Spleen (tissue), 11 donors: ENCODE measurements around the gene OSGEP. TPM values are rescaled to one million over a fixed set of nuclear protein-coding genes. Genes with fewer than 3 reads are reported as not detected.

Experiments used
- DNase-seq: peaks from one replicate; pipeline ENCODE4 v3.0.0-alpha.2; 2020
- H3K27ac ChIP-seq, 8 donors: fragments of 200-600 bp; sonication (generic) in 7 of 8; 1 replicate in 4 of 8; 2 replicates in 4 of 8; pipeline versions ENCODE4 v1.5.0 to v1.8.0; 2016 to 2021; ENCODE audit warnings: inconsistent platforms in 4 of 8, mild to moderate bottlenecking in 4 of 8, moderate library complexity in 1 of 8
- H3K27me3 ChIP-seq, 7 donors: fragments of 200-600 bp; sonication (generic) in 6 of 7; replicated peaks in 1 of 7; 1 replicate in 4 of 7; 2 replicates in 3 of 7; pipeline versions ENCODE4 v1.5.0 to v1.8.0; 2016 to 2021; ENCODE audit warnings: inconsistent platforms in 3 of 7, mild to moderate bottlenecking in 1 of 7
- H3K36me3 ChIP-seq, 6 donors: fragments of 200-600 bp; sonication (generic) in 5 of 6; 1 replicate in 4 of 6; 2 replicates in 2 of 6; pipeline versions ENCODE4 v1.5.0 to v1.8.0; 2016 to 2021; ENCODE audit warnings: inconsistent platforms in 2 of 6
- H3K4me1 ChIP-seq, 6 donors: fragments of 200-600 bp; sonication (generic) in 5 of 6; 1 replicate in 3 of 6; 2 replicates in 3 of 6; pipeline versions ENCODE4 v1.5.0 to v1.8.0; 2016 to 2021; ENCODE audit warnings: inconsistent platforms in 3 of 6
- H3K4me3 ChIP-seq, 8 donors: fragments of 200-600 bp; sonication (generic) in 7 of 8; 1 replicate in 4 of 8; 2 replicates in 4 of 8; pipeline versions ENCODE4 v1.5.0 to v1.8.0; 2016 to 2021; ENCODE audit warnings: inconsistent platforms in 4 of 8, mild to moderate bottlenecking in 4 of 8, moderate library complexity in 2 of 8
- H3K9me3 ChIP-seq, 8 donors: fragments of 200-600 bp; sonication (generic) in 7 of 8; 1 replicate in 4 of 8; 2 replicates in 4 of 8; pipeline versions ENCODE4 v1.5.0 to v1.8.0; 2016 to 2021; ENCODE audit warnings: inconsistent platforms in 4 of 8
- CTCF ChIP-seq, 11 experiments: fragments of 200-600 bp in 7 of 11; fragments of 450-650 bp in 4 of 11; sonication (generic) in 4 of 11; IDR thresholded peaks in 8 of 11; conservative IDR thresholded peaks in 3 of 11; 1 replicate in 7 of 11; 2 replicates in 4 of 11; pipeline versions ENCODE4 v1.4.0 to v1.8.0; 2016 to 2021; ENCODE audit warnings: antibody characterized with exemption in 11 of 11, inconsistent platforms in 4 of 11, mild to moderate bottlenecking in 1 of 11
- POLR2A ChIP-seq, 3 donors: fragments of 450-650 bp; IDR thresholded peaks; one replicate each; pipeline ENCODE4 v1.5.1; 2017; ENCODE audit warnings: antibody characterized with exemption in 3 of 3, mild to moderate bottlenecking in 1 of 3
- POLR2AphosphoS5 ChIP-seq, 3 donors: sonication (generic); formaldehyde crosslinking; IDR thresholded peaks; one replicate each; pipeline ENCODE4 v1.5.1; 2017; ENCODE audit warnings: antibody characterized with exemption in 3 of 3
- WGBS, 5 donors: extraction: QIAGEN DNeasy Blood & Tissue Kit in 3 of 5; methylation state at CpG; one replicate each; pipeline versions ENCODE4 v1.1.5 to v1.1.7; 2013 to 2018; 5-methylcytosine and 5-hydroxymethylcytosine counted together
- intact Hi-C: fragments of 100-400 bp; cut with DNase I; formaldehyde crosslinking; loops from one replicate; pipeline ENCODE4 v1.15.0; 2023; ENCODE audit warnings: low total_unique reads
- polyA plus RNA-seq, 3 donors: library from polyadenylated mRNA; stranded (reverse); fragments of 200-250 nt; gene quantifications; one replicate each; pipeline ENCODE4 v1.2.1, GENCODE V29; 2013
- total RNA-seq, 7 donors: library from RNA; depleted of rRNA in 3 of 7; stranded (reverse); fragments of >200 nt in 3 of 7; fragmentation: NEBNext Ultra II Directional in 4 of 7; extraction: Animal tissue kit (Norgen Biotek cat#: 25700) in 4 of 7; gene quantifications; one replicate each; pipeline versions ENCODE4 v1.1.0 to v1.2.1, GENCODE V29; 2016 to 2021
- donor health status: healthy with polysubstance abuse.
- donor health status: DM: no; HTN: no; CAD: no; lungs with moderate emphysema.
- donor health status: DM: no; HTN: no; CAD: no.
- donor health status: Bipolar disorder and iron deficiency.
- donor health status: healthy.
- donor health status: DM: no; HTN: no; CAD: no.
- donor health status: DM: yes; HTN: yes; CAD: no.

Gene OSGEP
- total and polyA plus RNA-seq, 10 donors: 48.6 to 110 (median 76.3) TPM

GRCh38 chr14:20428010-20428365, 26.6 kb downstream of the OSGEP start:
- intact Hi-C loops: no loop called here

GRCh38 chr14:20427231-20428009, 27.2 kb downstream of the OSGEP start:
- Histone ChIP-seq H3K36me3 (no peaks in the 10 kb centered on the region), H3K9me3 (no peaks in the 10 kb centered on the region), H3K27ac (peak overlapping the region; percentile 69 to 88 (median 84)), H3K4me1 (peaks cover 23 to 49% (median 40%) of the 10 kb centered on the region in 6 donors), H3K27me3 (no peaks in the 10 kb centered on the region), H3K4me3 (peak overlapping the region in 5 of 8 donors; percentile 11 to 52 (median 23))
- TF ChIP-seq POLR2A (IDR thresholded peaks at IDR 0.05): no peak
- TF ChIP-seq POLR2AphosphoS5 (IDR thresholded peaks at IDR 0.05): peak in 1 of 3 donors; percentile 29
- 15 to 30% (median 20%) methylated on average over 5 of the region's 5 CpGs for WGBS, 5 donors
- intact Hi-C loops: no loop called here
- no peak for DNase-seq

More at GRCh38 chr14:20428010-20428365, 26.6 kb downstream of the OSGEP start:
- peak overlapping the region in 3 of 8 donors; percentile 11 to 52 (median 29) for H3K4me3 ChIP-seq
- TF ChIP-seq CTCF (IDR thresholded peaks at IDR 0.05 in 8 of 11, conservative IDR thresholded peaks at IDR 0.05 in 3 of 11): no peak
- peak in 1 of 3 donors; percentile 24 for TF ChIP-seq POLR2AphosphoS5 (IDR thresholded peaks at IDR 0.05)
- H3K27ac ChIP-seq: peak overlapping the region; percentile 69 to 88 (median 84)
- H3K9me3 ChIP-seq: no peaks in the 10 kb centered on the region
- peaks cover 23 to 49% (median 40%) of the 10 kb centered on the region in 6 donors for H3K4me1 ChIP-seq
- 17 to 43% (median 30%) methylated on average over 5 of the region's 5 CpGs for WGBS, 5 donors
- no peaks in the 10 kb centered on the region for H3K36me3 ChIP-seq
- DNase-seq: peak; percentile 78
- H3K27me3 ChIP-seq: no peaks in the 10 kb centered on the region

- no peak for TF ChIP-seq POLR2A (IDR thresholded peaks at IDR 0.05)
- TF ChIP-seq POLR2AphosphoS5 (IDR thresholded peaks at IDR 0.05): no peak
- TF ChIP-seq CTCF (IDR thresholded peaks at IDR 0.05 in 8 of 11, conservative IDR thresholded peaks at IDR 0.05 in 3 of 11): no peak
- intact Hi-C loops: no loop called here
These were observed 29.8 kb downstream of the OSGEP start for GRCh38 chr14:20424851-20425250.

GRCh38 chr14:20422886-20423285, 31.7 kb downstream of the OSGEP start:
- TF ChIP-seq POLR2A (IDR thresholded peaks at IDR 0.05) (no peak), POLR2AphosphoS5 (IDR thresholded peaks at IDR 0.05) (no peak), CTCF (IDR thresholded peaks at IDR 0.05 in 8 of 11, conservative IDR thresholded peaks at IDR 0.05 in 3 of 11) (no peak)
- no peak for DNase-seq
- H3K27ac ChIP-seq: no peak overlapping the region
- H3K4me3 ChIP-seq: no peak overlapping the region
- H3K9me3 ChIP-seq: no peaks in the 10 kb centered on the region
- peaks cover 9 to 28% (median 10%) of the 10 kb centered on the region in 6 donors for H3K4me1 ChIP-seq
- 43 to 84% (median 66%) methylated on average over 2 of the region's 2 CpGs for WGBS, 5 donors
- no peaks in the 10 kb centered on the region for H3K27me3 ChIP-seq
- intact Hi-C loops: no loop called here
- no peaks in the 10 kb centered on the region for H3K36me3 ChIP-seq

More at GRCh38 chr14:20424851-20425250, 29.8 kb downstream of the OSGEP start:
- 35 to 49% (median 39%) methylated on average over 2 of the region's 2 CpGs for WGBS, 5 donors
- Histone ChIP-seq H3K4me3 (no peak overlapping the region), H3K36me3 (no peaks in the 10 kb centered on the region), H3K9me3 (no peaks in the 10 kb centered on the region), H3K27ac (no peak overlapping the region), H3K4me1 (peaks cover 23 to 37% (median 29%) of the 10 kb centered on the region in 6 donors), H3K27me3 (no peaks in the 10 kb centered on the region)
- no peak for DNase-seq
